Effector memory CD4-positive, alpha-beta T cell (primary cell): ENCODE measurements around the gene ATP8A2.
A peak's percentile ranks its signal among the peaks of the same experiment; 100 is the strongest.

Experiments used
- DNase-seq, 3 donors: peaks; one replicate each; pipeline ENCODE4 v3.0.0-alpha.2; 2020
- H3K27ac ChIP-seq: 2 replicates; pipeline ENCODE4 v1.7.0; 2013; ENCODE audit warnings: mild to moderate bottlenecking, low read length, moderate library complexity; ENCODE audit not compliant: insufficient read depth, poor library complexity, severe bottlenecking
- H3K27me3 ChIP-seq: replicated peaks from 2 replicates; pipeline ENCODE4 v1.7.0; 2013; ENCODE audit warnings: mild to moderate bottlenecking, low read length; ENCODE audit not compliant: insufficient read depth, control insufficient read depth, poor library complexity, severe bottlenecking
- H3K36me3 ChIP-seq: 2 replicates; pipeline ENCODE4 v1.7.0; 2013; ENCODE audit warnings: mild to moderate bottlenecking, low read length, moderate library complexity; ENCODE audit not compliant: control insufficient read depth, insufficient read depth
- H3K4me1 ChIP-seq: 2 replicates; pipeline ENCODE4 v1.7.0; 2013; ENCODE audit warnings: low read length, mild to moderate bottlenecking; ENCODE audit not compliant: control insufficient read depth, insufficient read depth, poor library complexity, severe bottlenecking
- H3K4me3 ChIP-seq: 2 replicates; pipeline ENCODE4 v1.7.0; 2013; ENCODE audit warnings: low read length, low read depth, mild to moderate bottlenecking; ENCODE audit not compliant: insufficient read depth, poor library complexity, severe bottlenecking
- H3K9me3 ChIP-seq: 2 replicates; pipeline ENCODE4 v1.7.0; 2013; ENCODE audit warnings: mild to moderate bottlenecking, low read length, moderate library complexity; ENCODE audit not compliant: control insufficient read depth

The ATP8A2 gene

GRCh38 chr13:25899952-25900351 is 528.2 kb downstream of the ATP8A2 start:
- H3K36me3 ChIP-seq = no peaks in the 10 kb centered on the region
- no peaks in the 10 kb centered on the region for H3K9me3 ChIP-seq
- no peak overlapping the region for H3K4me3 ChIP-seq
- no peak overlapping the region for H3K27ac ChIP-seq
- peaks cover 18% of the 10 kb centered on the region for H3K4me1 ChIP-seq
- no peak for DNase-seq
- no peaks in the 10 kb centered on the region for H3K27me3 ChIP-seq

GRCh38 chr13:25901460-25902376 is 529.9 kb downstream of the ATP8A2 start:
- Histone ChIP-seq H3K36me3 (no peaks in the 10 kb centered on the region), H3K4me3 (no peak overlapping the region), H3K9me3 (no peaks in the 10 kb centered on the region), H3K27me3 (no peaks in the 10 kb centered on the region), H3K4me1 (peaks cover 32% of the 10 kb centered on the region), H3K27ac (peak overlapping the region; percentile 14)
- peak; percentile 19 to 35 (median 31) for DNase-seq

GRCh38 chr13:25902455-25902854 is 530.7 kb downstream of the ATP8A2 start:
- H3K36me3 ChIP-seq = no peaks in the 10 kb centered on the region
- peaks cover 32% of the 10 kb centered on the region for H3K4me1 ChIP-seq
- H3K27ac ChIP-seq = peak overlapping the region; percentile 53
- H3K27me3 ChIP-seq = no peaks in the 10 kb centered on the region
- no peak for DNase-seq
- no peaks in the 10 kb centered on the region for H3K9me3 ChIP-seq
- peak overlapping the region; percentile 40 for H3K4me3 ChIP-seq

GRCh38 chr13:25902891-25903341 is 531.1 kb downstream of the ATP8A2 start:
- peak overlapping the region; percentile 53 for H3K27ac ChIP-seq
- H3K9me3 ChIP-seq = no peaks in the 10 kb centered on the region
- H3K4me3 ChIP-seq = peak overlapping the region; percentile 40
- no peaks in the 10 kb centered on the region for H3K27me3 ChIP-seq
- DNase-seq = no peak
- peaks cover 32% of the 10 kb centered on the region for H3K4me1 ChIP-seq
- H3K36me3 ChIP-seq = no peaks in the 10 kb centered on the region

GRCh38 chr13:25904830-25905229 is 533.1 kb downstream of the ATP8A2 start:
- Histone ChIP-seq H3K27me3 (no peaks in the 10 kb centered on the region), H3K36me3 (no peaks in the 10 kb centered on the region), H3K9me3 (no peaks in the 10 kb centered on the region), H3K4me3 (no peak overlapping the region), H3K4me1 (peaks cover 32% of the 10 kb centered on the region), H3K27ac (no peak overlapping the region)
- DNase-seq = no peak

GRCh38 chr13:25905611-25906010 is 533.8 kb downstream of the ATP8A2 start:
- no peaks in the 10 kb centered on the region for H3K9me3 ChIP-seq
- peaks cover 32% of the 10 kb centered on the region for H3K4me1 ChIP-seq
- no peak for DNase-seq
- H3K27ac ChIP-seq = peak overlapping the region; percentile 50
- no peaks in the 10 kb centered on the region for H3K36me3 ChIP-seq
- no peaks in the 10 kb centered on the region for H3K27me3 ChIP-seq
- H3K4me3 ChIP-seq = no peak overlapping the region

GRCh38 chr13:25906191-25906661 is 534.5 kb downstream of the ATP8A2 start:
- H3K36me3 ChIP-seq = no peaks in the 10 kb centered on the region
- H3K4me3 ChIP-seq = no peak overlapping the region
- no peaks in the 10 kb centered on the region for H3K27me3 ChIP-seq
- H3K27ac ChIP-seq = peak overlapping the region; percentile 50
- no peak for DNase-seq
- no peaks in the 10 kb centered on the region for H3K9me3 ChIP-seq
- H3K4me1 ChIP-seq = peaks cover 32% of the 10 kb centered on the region

GRCh38 chr13:25908366-25908765 is 536.6 kb downstream of the ATP8A2 start:
- Histone ChIP-seq H3K36me3 (no peaks in the 10 kb centered on the region), H3K4me3 (no peak overlapping the region), H3K4me1 (peaks cover 18% of the 10 kb centered on the region), H3K27ac (no peak overlapping the region), H3K27me3 (no peaks in the 10 kb centered on the region), H3K9me3 (no peaks in the 10 kb centered on the region)
- no peak for DNase-seq

GRCh38 chr13:25910243-25910642 is 538.5 kb downstream of the ATP8A2 start:
- H3K36me3 ChIP-seq = no peaks in the 10 kb centered on the region
- H3K4me3 ChIP-seq = no peak overlapping the region
- DNase-seq = no peak
- no peaks in the 10 kb centered on the region for H3K9me3 ChIP-seq
- H3K27me3 ChIP-seq = no peaks in the 10 kb centered on the region
- H3K4me1 ChIP-seq = peaks cover 14% of the 10 kb centered on the region
- H3K27ac ChIP-seq = no peak overlapping the region

- no peak for DNase-seq
- H3K4me3 ChIP-seq = no peak overlapping the region
- H3K27ac ChIP-seq = no peak overlapping the region
- no peaks in the 10 kb centered on the region for H3K36me3 ChIP-seq
- H3K27me3 ChIP-seq = no peaks in the 10 kb centered on the region
- no peaks in the 10 kb centered on the region for H3K9me3 ChIP-seq
- peaks cover 7% of the 10 kb centered on the region for H3K4me1 ChIP-seq
Observed at GRCh38 chr13:25910991-25911419, 539.2 kb downstream of the ATP8A2 start.
